ENCODE results near the gene ARPC4.

GRCh38 chr3:9846931-9847488, 54.1 kb downstream of the ARPC4 start:
- no peak for TF ChIP-seq ZNF484 (CRISPR knock-in tag; IDR thresholded peaks at IDR 0.05; ENCODE audit: borderline replicate concordance, low read depth)
- no peak for TF ChIP-seq ZNF30 (CRISPR knock-in tag; IDR thresholded peaks at IDR 0.05)
- no peak for TF ChIP-seq FOXA3 (CRISPR knock-in tag; IDR thresholded peaks at IDR 0.05)
- no peak for TF ChIP-seq SP5 (CRISPR knock-in tag; IDR thresholded peaks at IDR 0.05; ENCODE audit: borderline replicate concordance, low read depth)
- no peak for TF ChIP-seq TCF7 (IDR thresholded peaks at IDR 0.05; ENCODE audit: low read depth)
- no peak for TF ChIP-seq USF2 (IDR thresholded peaks at IDR 0.05; ENCODE audit: low read depth, low read length)
- no peak for TF ChIP-seq USF2 (CRISPR knock-in tag; IDR thresholded peaks at IDR 0.05; ENCODE audit: borderline replicate concordance)
- TF ChIP-seq YY1 (IDR thresholded peaks at IDR 0.05; ENCODE audit: insufficient read depth, insufficient replicate concordance, low read depth, low read length): no peak
- TF ChIP-seq PAWR (CRISPR knock-in tag; IDR thresholded peaks at IDR 0.05; ENCODE audit: borderline replicate concordance): no peak
- TF ChIP-seq GFI1 (CRISPR knock-in tag; IDR thresholded peaks at IDR 0.05; ENCODE audit: borderline replicate concordance): no peak
- TF ChIP-seq POLR2A (IDR thresholded peaks at IDR 0.05; ENCODE audit: insufficient read depth in 1 of 2, low read depth in 2 of 2, low read length in 2 of 2): no peak
- TF ChIP-seq NONO (IDR thresholded peaks at IDR 0.05): no peak
- TF ChIP-seq NONO (CRISPR knock-in tag; conservative IDR thresholded peaks at IDR 0.05): no peak

Measured in HepG2 (cell line).